ENCODE measurements around the gene MYL9.

GRCh38 chr20:36591854-36592641, 50.7 kb downstream of the MYL9 start:
- TF ChIP-seq CTCF (IDR thresholded peaks at IDR 0.05; ENCODE audit: low read depth, low read length, missing input control) (peak; percentile 35), MAX (IDR thresholded peaks at IDR 0.05) (no peak), YY1 (IDR thresholded peaks at IDR 0.05) (no peak), GABPA (IDR thresholded peaks at IDR 0.05 in 1 of 2, conservative IDR thresholded peaks at IDR 0.05 in 1 of 2) (no peak), JUND (IDR thresholded peaks at IDR 0.05) (no peak), FOXA1 (IDR thresholded peaks at IDR 0.05) (no peak), EGR1 (IDR thresholded peaks at IDR 0.05; ENCODE audit: low read depth in 2 of 2) (no peak), RAD21 (IDR thresholded peaks at IDR 0.05) (peak; percentile 64 to 74), REST (IDR thresholded peaks at IDR 0.05) (no peak), ZBTB33 (IDR thresholded peaks at IDR 0.05) (no peak), TAF1 (conservative IDR thresholded peaks at IDR 0.05) (no peak)

Measured in liver (tissue), 3 donors.